ENCODE results near the gene CDKAL1. TPM values are rescaled to one million over a fixed set of nuclear protein-coding genes. Genes with fewer than 3 reads are reported as not detected.

The CDKAL1 gene
- total and polyA plus RNA-seq, 9 of the 15 experiments (the other 6 are each of a cell fraction or from before 2014, with no cell fraction given), result 11.2 to 36.3 (median 20.1) TPM

- no peak for TF ChIP-seq ZHX1 (conservative IDR thresholded peaks at IDR 0.05; ENCODE audit: low read length)
- TF ChIP-seq KAT8 (IDR thresholded peaks at IDR 0.05; ENCODE audit: low read depth), result no peak
- TF ChIP-seq ZNF184 (CRISPR knock-in tag; IDR thresholded peaks at IDR 0.05), result no peak
- peak; percentile 69; the same call in 1 of the 2 replicates for TF ChIP-seq TSHZ1 (CRISPR knock-in tag; IDR thresholded peaks at IDR 0.05)
- TF ChIP-seq FOXO4 (CRISPR knock-in tag; IDR thresholded peaks at IDR 0.05), result peak; percentile 82; the same call in 1 of the 2 replicates
- TF ChIP-seq SMAD3 (CRISPR knock-in tag; conservative IDR thresholded peaks at IDR 0.05), result no peak
- 0 out of 2 replicates have a peak, but pooled peaks have one; percentile 25 for TF ChIP-seq ZSCAN32 (CRISPR knock-in tag; IDR thresholded peaks at IDR 0.05)
- no peak for TF ChIP-seq ZNF695 (CRISPR knock-in tag; IDR thresholded peaks at IDR 0.05)
- no peak for TF ChIP-seq TAF9B (IDR thresholded peaks at IDR 0.05; ENCODE audit: partially characterized antibody)
- TF ChIP-seq EP300 (IDR thresholded peaks at IDR 0.05; ENCODE audit: low read length), result peak; percentile 55; the same call in 1 of the 2 replicates
- TF ChIP-seq CREB3 (tag; conservative IDR thresholded peaks at IDR 0.05; ENCODE audit: low read depth), result peak; percentile 53; the same call in 1 of the 2 replicates
- TF ChIP-seq E2F1 (CRISPR knock-in tag; IDR thresholded peaks at IDR 0.05), result no peak
- no peak for TF ChIP-seq ZNF76 (CRISPR knock-in tag; IDR thresholded peaks at IDR 0.05; ENCODE audit: borderline replicate concordance)
- no peak for TF ChIP-seq ZNF232 (CRISPR knock-in tag; IDR thresholded peaks at IDR 0.05)
- TF ChIP-seq ZNF766 (CRISPR knock-in tag; conservative IDR thresholded peaks at IDR 0.05), result peak; percentile 51; the same call in 1 of the 2 replicates
- TF ChIP-seq CGGBP1 (CRISPR knock-in tag; IDR thresholded peaks at IDR 0.05), result no peak
- no peak for TF ChIP-seq HDAC3 (IDR thresholded peaks at IDR 0.05; ENCODE audit: borderline replicate concordance, partially characterized antibody)
Observed at GRCh38 chr6:21263531-21264287, 729.5 kb downstream of the CDKAL1 start (continued).

Measured in K562 (cell line).